IMR-90 (cell line): ENCODE measurements around the gene TMEM245. TPM values are rescaled to one million over a fixed set of nuclear protein-coding genes. Genes with fewer than 3 reads are reported as not detected.

Experiments
- ATAC-seq: fragments of 200-7000 bp; cut with Tn5 transposase; 2 replicates; pipeline ENCODE4 v1.9.1; 2020; ENCODE audit warnings: low read depth, mild to moderate bottlenecking, moderate library complexity
- BruUV-seq: library from RNA; stranded (reverse); fragments of 400-500 nt; replicated peaks from 2 replicates; lab custom pipeline; 2021; lab: Mats Ljungman, UMichigan
- CTCF ChIA-PET: fragments of 300-600 bp; formaldehyde crosslinking; extraction: SDS; loops from one replicate; lab custom pipeline; 2021; ENCODE audit warnings: antibody characterized with exemption; lab: Yijun Ruan, JAX
- POLR2A ChIA-PET: fragments of 300-600 bp; sonication (Branson Sonifier 250); formaldehyde crosslinking; loops from one replicate; lab custom pipeline; 2022; ENCODE audit warnings: antibody characterized with exemption; ENCODE audit not compliant: unreplicated experiment; lab: Charles Lee
- DNase-seq: peaks from one replicate; pipeline ENCODE4 v3.0.0; 2013
- H2AFZ ChIP-seq: replicated peaks from 2 replicates; pipeline ENCODE3; 2013; ENCODE audit warnings: low read length, mild to moderate bottlenecking; ENCODE audit not compliant: poor library complexity
- H2AK5ac ChIP-seq: 2 replicates; pipeline ENCODE4 v1.6.1; 2013; ENCODE audit warnings: low read depth, low read length, inconsistent platforms
- H2AK9ac ChIP-seq: replicated peaks from 2 replicates; pipeline ENCODE3; 2013; ENCODE audit warnings: mild to moderate bottlenecking, low read depth, low read length, moderate library complexity; ENCODE audit not compliant: poor library complexity
- H2BK120ac ChIP-seq: 2 replicates; pipeline ENCODE4 v1.6.1; 2013; ENCODE audit warnings: low read depth, low read length, inconsistent platforms
- H2BK15ac ChIP-seq: 3 replicates; pipeline ENCODE4 v1.6.1; 2013; ENCODE audit warnings: low read depth, low read length, inconsistent platforms
- H2BK20ac ChIP-seq: 2 replicates; pipeline ENCODE4 v1.6.1; 2013; ENCODE audit warnings: low read depth, mild to moderate bottlenecking, inconsistent platforms, low read length, moderate library complexity
- H2BK5ac ChIP-seq: 2 replicates; pipeline ENCODE4 v1.6.1; 2013; ENCODE audit warnings: mild to moderate bottlenecking, low read depth, low read length, inconsistent platforms; ENCODE audit not compliant: poor library complexity, severe bottlenecking
- H3K14ac ChIP-seq: replicated peaks from 2 replicates; pipeline ENCODE4 v1.6.1; 2013; ENCODE audit warnings: low read depth, low read length, inconsistent platforms
- H3K18ac ChIP-seq: 2 replicates; pipeline ENCODE4 v1.6.1; 2013; ENCODE audit warnings: low read depth, low read length, control low read depth
- H3K23ac ChIP-seq: 2 replicates; pipeline ENCODE4 v1.6.1; 2013; ENCODE audit warnings: low read depth, low read length, inconsistent platforms
- H3K27ac ChIP-seq: 2 replicates; pipeline ENCODE4 v1.5.1; 2013; ENCODE audit warnings: mild to moderate bottlenecking, control low read depth, low read length; ENCODE audit not compliant: insufficient read depth
- H3K27me3 ChIP-seq: 2 replicates; pipeline ENCODE4 v1.6.1; 2013; ENCODE audit warnings: low read length; ENCODE audit not compliant: control insufficient read depth, insufficient read depth
- H3K36me3 ChIP-seq: 2 replicates; pipeline ENCODE4 v1.6.1; 2013; ENCODE audit warnings: low read length, mixed read lengths; ENCODE audit not compliant: control insufficient read depth, insufficient read depth
- H3K4ac ChIP-seq: 2 replicates; pipeline ENCODE4 v1.6.1; 2013; ENCODE audit warnings: low read depth, low read length, inconsistent platforms
- H3K4me1 ChIP-seq: 2 replicates; pipeline ENCODE4 v1.6.1; 2013; ENCODE audit warnings: low read length, mixed read lengths; ENCODE audit not compliant: control insufficient read depth, insufficient read depth
- H3K4me2 ChIP-seq: 2 replicates; pipeline ENCODE4 v1.6.1; 2013; ENCODE audit warnings: low read depth, mild to moderate bottlenecking, control low read depth, low read length, moderate library complexity
- H3K4me3 ChIP-seq: 2 replicates; pipeline ENCODE4 v1.5.1; 2013; ENCODE audit warnings: low read depth, mild to moderate bottlenecking, control low read depth, low read length, moderate library complexity; ENCODE audit not compliant: insufficient read depth
- H3K56ac ChIP-seq: 2 replicates; pipeline ENCODE4 v1.6.1; 2013; ENCODE audit warnings: low read length, inconsistent platforms; ENCODE audit not compliant: insufficient read depth; ENCODE audit errors: extremely low read depth
- H3K79me1 ChIP-seq, 2 experiments: 2 replicates each; pipeline ENCODE4 v1.6.1; 2013; ENCODE audit warnings: low read length in 2 of 2, inconsistent platforms in 1 of 2, low read depth in 1 of 2
- H3K9ac ChIP-seq: 2 replicates; pipeline ENCODE4 v1.6.1; 2013; ENCODE audit warnings: low read depth, low read length, control low read depth
- H3K9me1 ChIP-seq: 2 replicates; pipeline ENCODE4 v1.6.1; 2013; ENCODE audit warnings: low read length, inconsistent platforms; ENCODE audit not compliant: insufficient read depth
- H3K9me3 ChIP-seq: 2 replicates; pipeline ENCODE4 v1.6.1; 2013; ENCODE audit warnings: low read length; ENCODE audit not compliant: control insufficient read depth, insufficient read depth
- H4K20me1 ChIP-seq: 2 replicates; pipeline ENCODE4 v1.6.1; 2013; ENCODE audit warnings: low read length, inconsistent platforms; ENCODE audit not compliant: insufficient read depth
- H4K5ac ChIP-seq: 2 replicates; pipeline ENCODE4 v1.6.1; 2013; ENCODE audit warnings: mild to moderate bottlenecking, low read depth, low read length, control low read depth
- H4K8ac ChIP-seq, 2 experiments: 2 replicates each; pipeline ENCODE4 v1.6.1; 2013; ENCODE audit warnings: low read depth in 2 of 2, low read length in 2 of 2, control low read depth in 1 of 2, inconsistent platforms in 1 of 2
- H4K91ac ChIP-seq: 2 replicates; pipeline ENCODE4 v1.6.1; 2013; ENCODE audit warnings: low read depth, low read length, inconsistent platforms; ENCODE audit not compliant: insufficient read depth
- BHLHE40 ChIP-seq: fragments of 150-350 bp; IDR thresholded peaks from 2 replicates; pipeline ENCODE4 v1.6.1; 2016; ENCODE audit warnings: mild to moderate bottlenecking, low read depth, low read length
- CEBPB ChIP-seq: IDR thresholded peaks from 2 replicates; pipeline ENCODE4 v1.6.1; 2012; ENCODE audit warnings: low read depth, low read length, improper control_type of control experiment
- CHD1 ChIP-seq: IDR thresholded peaks from 2 replicates; pipeline ENCODE4 v1.6.1; 2012; ENCODE audit warnings: low read depth, low read length, improper control_type of control experiment
- FOS ChIP-seq: fragments of 150-350 bp; IDR thresholded peaks from 2 replicates; pipeline ENCODE4 v1.6.1; 2016; ENCODE audit warnings: low read depth, low read length
- MAFK ChIP-seq: IDR thresholded peaks from 2 replicates; pipeline ENCODE4 v1.6.1; 2012; ENCODE audit warnings: low read depth, low read length, improper control_type of control experiment
- MXI1 ChIP-seq: IDR thresholded peaks from 2 replicates; pipeline ENCODE4 v1.6.1; 2012; ENCODE audit warnings: low read depth, mild to moderate bottlenecking, low read length, moderate library complexity, borderline replicate concordance
- NFE2L2 ChIP-seq: fragments of 150-350 bp; IDR thresholded peaks from 2 replicates; pipeline ENCODE4 v1.6.1; 2016; ENCODE audit warnings: low read depth, mild to moderate bottlenecking, low read length
- POLR2A ChIP-seq: IDR thresholded peaks from 2 replicates; pipeline ENCODE4 v1.6.1; 2012; ENCODE audit warnings: mild to moderate bottlenecking, low read depth, low read length
- RAD21 ChIP-seq: IDR thresholded peaks from 2 replicates; pipeline ENCODE4 v1.6.1; 2012; ENCODE audit warnings: low read length, improper control_type of control experiment
- RCOR1 ChIP-seq: IDR thresholded peaks from 2 replicates; pipeline ENCODE4 v1.6.1; 2012; ENCODE audit warnings: mild to moderate bottlenecking, low read length, improper control_type of control experiment; ENCODE audit not compliant: insufficient replicate concordance
- RFX5 ChIP-seq: IDR thresholded peaks from 2 replicates; pipeline ENCODE4 v1.8.0; 2012; ENCODE audit warnings: low read depth, mild to moderate bottlenecking, low read length, moderate library complexity
- SMC3 ChIP-seq: fragments of 150-350 bp; IDR thresholded peaks from 2 replicates; pipeline ENCODE4 v1.6.1; 2016; ENCODE audit warnings: low read depth, mild to moderate bottlenecking, antibody characterized with exemption, low read length, moderate library complexity
- WGBS, 2 experiments: methylation state at CpG; one replicate each; pipeline versions ENCODE4 v1.1.5 to v1.1.7; 2013; ENCODE audit warnings: missing lambda C conversion rate in 2 of 2; ENCODE audit not compliant: insufficient read length in 1 of 2; ENCODE audit errors: extremely low coverage in 2 of 2; 5-methylcytosine and 5-hydroxymethylcytosine counted together
- dilution Hi-C: fragments of 300-500 bp; cut with HindIII; formaldehyde crosslinking; loops from one replicate; pipeline ENCODE4 v1.14.3; 2018; ENCODE audit warnings: low sequenced_read_pairs; ENCODE audit not compliant: unreplicated experiment
- in situ Hi-C: fragments of 300-500 bp; cut with MboI; formaldehyde crosslinking; loops from 3 replicates; pipeline ENCODE4 v1.14.3; 2019; ENCODE audit warnings: low sequenced_read_pairs, inconsistent platforms, mixed read lengths
- intact Hi-C: fragments of 100-400 bp; cut with micrococcal nuclease; formaldehyde crosslinking; loops from 2 replicates; pipeline ENCODE4 v1.10.0; 2022
- polyA plus RNA-seq, 3 experiments: library from polyadenylated mRNA; depleted of rRNA; stranded (reverse); fragments of >200 nt; gene quantifications; 2 replicates each; pipeline ENCODE4 v1.2.3, GENCODE V29; 2012; ENCODE audit warnings: low replicate concordance in 1 of 3
- total RNA-seq: library from RNA; depleted of rRNA; stranded (reverse); fragments of >200 nt; gene quantifications from 2 replicates; pipeline ENCODE4 v1.2.3, GENCODE V29; 2012
- TF ChIP-seq, protein P1 (sequence below): fragments of 150-350 bp; IDR thresholded peaks from 2 replicates; pipeline ENCODE4 v1.6.1; 2017; ENCODE audit warnings: mild to moderate bottlenecking, antibody characterized with exemption, low read length, low read depth
- TF ChIP-seq, protein P2 (sequence below): conservative IDR thresholded peaks from 2 replicates; pipeline ENCODE4 v1.5.1; 2012; ENCODE audit warnings: mild to moderate bottlenecking, low read depth, low read length, improper control_type of control experiment
- TF ChIP-seq, protein P3 (sequence below): fragments of 150-350 bp; IDR thresholded peaks from 2 replicates; pipeline ENCODE4 v1.6.1; 2016; ENCODE audit warnings: low read depth, mild to moderate bottlenecking, low read length, moderate library complexity, borderline replicate concordance

Gene TMEM245
- total and polyA plus RNA-seq, 2 of the 4 experiments (the other 2 are of a cell fraction): 24.8 to 57.9 TPM

DNA sequence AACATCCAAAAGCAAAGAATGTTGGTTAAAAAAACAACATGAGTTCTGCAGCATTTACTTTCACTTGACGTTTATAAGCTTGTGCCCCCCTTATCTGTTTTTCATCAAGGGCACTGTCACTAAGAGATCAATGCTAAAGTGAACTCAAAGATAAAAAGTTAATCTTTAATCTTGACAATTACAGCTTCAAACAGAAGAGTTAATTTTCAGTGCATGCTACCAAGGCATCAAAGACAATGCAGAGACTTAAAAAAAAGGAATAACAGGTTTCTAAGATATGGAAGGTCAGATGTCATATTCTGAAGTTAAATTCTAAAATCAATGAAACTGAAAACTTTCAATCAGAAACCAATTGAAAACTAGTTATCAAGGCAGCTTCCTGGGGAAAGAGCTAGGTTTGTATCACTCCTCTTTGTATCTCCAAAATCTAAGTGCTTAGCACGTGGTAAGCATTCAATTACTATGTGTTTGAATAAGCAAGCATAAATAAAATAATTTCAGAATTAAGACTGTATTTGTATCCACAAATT is 37.6 kb downstream of the TMEM245 start:
- no peak overlapping the region for H3K27ac ChIP-seq
- no peaks in the 10 kb centered on the region for H3K4me1 ChIP-seq
- H2BK20ac ChIP-seq: no peak overlapping the region
- H4K91ac ChIP-seq: no peak overlapping the region
- no peak overlapping the region for H2AFZ ChIP-seq
- no peak overlapping the region for H3K4me2 ChIP-seq
- H3K56ac ChIP-seq: no peak overlapping the region
- H4K8ac ChIP-seq: no peak overlapping the region
- H3K27me3 ChIP-seq: no peaks in the 10 kb centered on the region
- no peak overlapping the region for H2AK5ac ChIP-seq
- in situ Hi-C loops (no loop called here), intact Hi-C loops (no loop called here), dilution Hi-C loops (no loop called here)
- H3K36me3 ChIP-seq: peaks cover 13% of the 10 kb centered on the region
- ChIA-PET CTCF (interaction anchor here (1.0 kb wide), 1 partner anchor 19 kb away, joined by 3 read pairs; no protein-coding TSS in a partner anchor), POLR2A (interaction anchor here (0.7 kb wide), 1 partner anchor 104 kb away, joined by 7 read pairs; no protein-coding TSS in a partner anchor)
- no peak overlapping the region for H3K23ac ChIP-seq
- BruUV-seq: no TSS peak
- no peak overlapping the region for H3K14ac ChIP-seq
- H3K79me1 ChIP-seq: peaks cover 7 to 36% of the 10 kb centered on the region in 2 experiments
- no peak overlapping the region for H4K5ac ChIP-seq
- H2BK120ac ChIP-seq: no peak overlapping the region
- H2BK15ac ChIP-seq: no peak overlapping the region
- no peaks in the 10 kb centered on the region for H3K9me1 ChIP-seq
- H2BK5ac ChIP-seq: no peak overlapping the region
- no peaks in the 10 kb centered on the region for H4K20me1 ChIP-seq
- ATAC-seq (no peak), DNase-seq (no peak)
- TF ChIP-seq CHD1 (no peak), CEBPB (no peak), RFX5 (no peak), MXI1 (no peak), NFE2L2 (no peak), POLR2A (no peak), FOS (no peak), RCOR1 (no peak), BHLHE40 (no peak), SMC3 (no peak), MAFK (no peak), RAD21 (no peak)
- TF ChIP-seq, protein P1, sequence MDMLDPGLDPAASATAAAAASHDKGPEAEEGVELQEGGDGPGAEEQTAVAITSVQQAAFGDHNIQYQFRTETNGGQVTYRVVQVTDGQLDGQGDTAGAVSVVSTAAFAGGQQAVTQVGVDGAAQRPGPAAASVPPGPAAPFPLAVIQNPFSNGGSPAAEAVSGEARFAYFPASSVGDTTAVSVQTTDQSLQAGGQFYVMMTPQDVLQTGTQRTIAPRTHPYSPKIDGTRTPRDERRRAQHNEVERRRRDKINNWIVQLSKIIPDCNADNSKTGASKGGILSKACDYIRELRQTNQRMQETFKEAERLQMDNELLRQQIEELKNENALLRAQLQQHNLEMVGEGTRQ: no peak
- TF ChIP-seq, protein P2, sequence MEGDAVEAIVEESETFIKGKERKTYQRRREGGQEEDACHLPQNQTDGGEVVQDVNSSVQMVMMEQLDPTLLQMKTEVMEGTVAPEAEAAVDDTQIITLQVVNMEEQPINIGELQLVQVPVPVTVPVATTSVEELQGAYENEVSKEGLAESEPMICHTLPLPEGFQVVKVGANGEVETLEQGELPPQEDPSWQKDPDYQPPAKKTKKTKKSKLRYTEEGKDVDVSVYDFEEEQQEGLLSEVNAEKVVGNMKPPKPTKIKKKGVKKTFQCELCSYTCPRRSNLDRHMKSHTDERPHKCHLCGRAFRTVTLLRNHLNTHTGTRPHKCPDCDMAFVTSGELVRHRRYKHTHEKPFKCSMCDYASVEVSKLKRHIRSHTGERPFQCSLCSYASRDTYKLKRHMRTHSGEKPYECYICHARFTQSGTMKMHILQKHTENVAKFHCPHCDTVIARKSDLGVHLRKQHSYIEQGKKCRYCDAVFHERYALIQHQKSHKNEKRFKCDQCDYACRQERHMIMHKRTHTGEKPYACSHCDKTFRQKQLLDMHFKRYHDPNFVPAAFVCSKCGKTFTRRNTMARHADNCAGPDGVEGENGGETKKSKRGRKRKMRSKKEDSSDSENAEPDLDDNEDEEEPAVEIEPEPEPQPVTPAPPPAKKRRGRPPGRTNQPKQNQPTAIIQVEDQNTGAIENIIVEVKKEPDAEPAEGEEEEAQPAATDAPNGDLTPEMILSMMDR: no peak
- TF ChIP-seq, protein P3, sequence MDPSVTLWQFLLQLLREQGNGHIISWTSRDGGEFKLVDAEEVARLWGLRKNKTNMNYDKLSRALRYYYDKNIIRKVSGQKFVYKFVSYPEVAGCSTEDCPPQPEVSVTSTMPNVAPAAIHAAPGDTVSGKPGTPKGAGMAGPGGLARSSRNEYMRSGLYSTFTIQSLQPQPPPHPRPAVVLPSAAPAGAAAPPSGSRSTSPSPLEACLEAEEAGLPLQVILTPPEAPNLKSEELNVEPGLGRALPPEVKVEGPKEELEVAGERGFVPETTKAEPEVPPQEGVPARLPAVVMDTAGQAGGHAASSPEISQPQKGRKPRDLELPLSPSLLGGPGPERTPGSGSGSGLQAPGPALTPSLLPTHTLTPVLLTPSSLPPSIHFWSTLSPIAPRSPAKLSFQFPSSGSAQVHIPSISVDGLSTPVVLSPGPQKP: no peak
- WGBS, 2 experiments: no CpG with 5 or more reads among the region's 2 CpGs
- H3K4me3 ChIP-seq: no peak overlapping the region
- H2AK9ac ChIP-seq: no peak overlapping the region
- no peaks in the 10 kb centered on the region for H3K9me3 ChIP-seq
- H3K9ac ChIP-seq: no peak overlapping the region
- no peak overlapping the region for H3K18ac ChIP-seq
- no peak overlapping the region for H3K4ac ChIP-seq
